K562 (cell line): ENCODE results near the gene ARHGAP29. TPM values are rescaled to one million over a fixed set of nuclear protein-coding genes. Genes with fewer than 3 reads are reported as not detected.

ENCODE experiments used
- ATAC-seq: fragments of 200-7000 bp; cut with Tn5 transposase; 3 replicates; pipeline ENCODE4 v1.9.1; 2020; ENCODE audit warnings: moderate library complexity
- BruUV-seq: library from RNA; stranded (reverse); fragments of 400-500 nt; replicated peaks from 2 replicates; lab custom pipeline; 2021; lab: Mats Ljungman, UMichigan
- CTCF ChIA-PET: fragments of 300-600 bp; formaldehyde crosslinking; extraction: SDS; loops from one replicate; lab custom pipeline; 2021; ENCODE audit warnings: low intra/inter-chr PET ratio; lab: Yijun Ruan, JAX
- POLR2A ChIA-PET: fragments of 300-600, 350-650 bp; sonication (Branson Sonifier 250); formaldehyde crosslinking; extraction: SDS; loops from one replicate; lab custom pipeline; 2021; ENCODE audit warnings: antibody characterized with exemption, inconsistent platforms; lab: Yijun Ruan, JAX
- DNase-seq, 4 experiments: peaks; one replicate each; pipeline versions ENCODE4 v3.0.0 to v3.0.0-alpha.2; 2011 to 2018; ENCODE audit warnings: low spot score in 3 of 4, mixed read lengths in 3 of 4; ENCODE audit errors: extremely low read depth in 1 of 4
- FAIRE-seq: peaks from 2 replicates; lab custom pipeline; 2011; peaks lifted over from hg19 to GRCh38; lab: Jason Lieb, UNC
- H2AFZ ChIP-seq: 2 replicates; pipeline ENCODE4 v1.6.0; 2011; ENCODE audit warnings: low read depth, low read length, control low read depth, inconsistent platforms
- H3K27ac ChIP-seq: fragments of 200-600 bp; 3 replicates; pipeline ENCODE4 v1.8.0; 2011; ENCODE audit warnings: low read depth, mild to moderate bottlenecking, control low read depth, inconsistent platforms, low read length, moderate library complexity, mixed read lengths; ENCODE audit errors: extremely low read depth
- H3K27me3 ChIP-seq, 2 experiments: fragments of 300-600 bp in 1 of 2; 2 replicates in 1 of 2; 3 replicates in 1 of 2; pipeline versions ENCODE4 v1.6.0 to v1.8.0; 2011; ENCODE audit warnings: inconsistent platforms in 2 of 2, low read length in 2 of 2, mild to moderate bottlenecking in 1 of 2, mixed read lengths in 1 of 2, moderate library complexity in 1 of 2; ENCODE audit not compliant: control insufficient read depth in 2 of 2, insufficient read depth in 2 of 2
- H3K36me3 ChIP-seq: fragments of 300-600 bp; 3 replicates; pipeline ENCODE4 v1.8.0; 2011; ENCODE audit warnings: mild to moderate bottlenecking, low read length, inconsistent platforms; ENCODE audit not compliant: control insufficient read depth, insufficient read depth
- H3K4me1 ChIP-seq, 2 experiments: fragments of 200-600 bp in 1 of 2; replicated peaks in 1 of 2; 2 replicates in 1 of 2; 3 replicates in 1 of 2; pipeline versions ENCODE4 v1.5.1 to v1.8.0; 2011; ENCODE audit warnings: inconsistent platforms in 2 of 2, low read length in 2 of 2, mild to moderate bottlenecking in 1 of 2, mixed read lengths in 1 of 2, moderate library complexity in 1 of 2; ENCODE audit not compliant: control insufficient read depth in 2 of 2, insufficient read depth in 2 of 2
- H3K4me2 ChIP-seq: 2 replicates; pipeline ENCODE4 v1.6.1; 2011; ENCODE audit warnings: low read length, control low read depth, inconsistent platforms, mixed read lengths; ENCODE audit not compliant: insufficient read depth
- H3K4me3 ChIP-seq: fragments of 200-600 bp; sonication (generic), shearing (Covaris generic); 2 replicates; pipeline ENCODE4 v1.5.1; 2016; ENCODE audit warnings: control low read depth, inconsistent platforms
- H3K79me2 ChIP-seq: fragments of 200-600 bp; 3 replicates; pipeline ENCODE4 v1.8.0; 2011; ENCODE audit warnings: low read length, inconsistent platforms; ENCODE audit not compliant: control insufficient read depth, insufficient read depth
- H3K9ac ChIP-seq, 2 experiments: 2 replicates each; pipeline versions ENCODE4 v1.6.0 to v1.6.1; 2011; ENCODE audit warnings: low read depth in 2 of 2, low read length in 2 of 2, control low read depth in 1 of 2, inconsistent platforms in 1 of 2, mild to moderate bottlenecking in 1 of 2, mixed read lengths in 1 of 2; ENCODE audit not compliant: insufficient read depth in 1 of 2
- H3K9me1 ChIP-seq: one replicate; pipeline ENCODE4 v1.6.0; 2011; ENCODE audit warnings: inconsistent platforms, mild to moderate bottlenecking, low read length, moderate library complexity; ENCODE audit not compliant: control insufficient read depth, insufficient read depth
- H3K9me3 ChIP-seq: replicated peaks from 2 replicates; pipeline ENCODE4 v1.5.1; 2011; ENCODE audit warnings: low read depth, low read length, inconsistent platforms; ENCODE audit not compliant: control insufficient read depth, insufficient read depth
- H4K20me1 ChIP-seq: replicated peaks from 2 replicates; pipeline ENCODE4 v1.6.1; 2011; ENCODE audit warnings: low read length, inconsistent platforms, mixed read lengths; ENCODE audit not compliant: control insufficient read depth, insufficient read depth
- CREB5 ChIP-seq: fragments of 250-450 bp; sonication (Bioruptor Pico); IDR thresholded peaks from 2 replicates; pipeline ENCODE4 v1.5.0; 2020; ENCODE audit warnings: mild to moderate bottlenecking
- HLTF ChIP-seq: fragments of 450-650 bp; IDR thresholded peaks from 2 replicates; pipeline ENCODE4 v1.6.1; 2016
- TCF7 ChIP-seq: sonication (generic); IDR thresholded peaks from 2 replicates; pipeline ENCODE4 v1.6.1; 2016; ENCODE audit warnings: antibody characterized with exemption, borderline replicate concordance
- VEZF1 ChIP-seq: fragments of 200-800 bp; sonication (Bioruptor generic); IDR thresholded peaks from 2 replicates; pipeline ENCODE4 v1.6.1; 2017; ENCODE audit warnings: missing genetic modification characterization, missing compliant biosample characterization
- ZEB2 ChIP-seq: fragments of 450-650 bp; IDR thresholded peaks from 2 replicates; pipeline ENCODE4 v1.6.1; 2016
- ZNF224 ChIP-seq: sonication (generic); formaldehyde crosslinking; IDR thresholded peaks from 2 replicates; pipeline ENCODE4 v1.8.0; 2022; ENCODE audit warnings: mild to moderate bottlenecking, missing genetic modification reagents
- WGBS: fragments of 100-300 bp; shearing (Covaris generic); methylation state at CpG from one replicate; pipeline ENCODE4 v1.1.6; 2016; ENCODE audit warnings: low coverage, mixed read lengths; ENCODE audit not compliant: insufficient coverage; ENCODE audit errors: missing lambda C conversion rate; 5-methylcytosine and 5-hydroxymethylcytosine counted together
- in situ Hi-C: fragments of 300-500 bp; cut with MboI; formaldehyde crosslinking; loops from 4 replicates; pipeline ENCODE4 v1.15.0; 2018; ENCODE audit warnings: inconsistent platforms, mixed read lengths
- intact Hi-C: fragments of 100-400 bp; cut with micrococcal nuclease; formaldehyde crosslinking; loops from 2 replicates; pipeline ENCODE4 v1.14.2; 2022
- polyA plus RNA-seq, 8 experiments: library from polyadenylated mRNA; depleted of rRNA in 4 of 8; stranded (reverse) in 5 of 8; unstranded in 3 of 8; fragments of >200 nt; fragmentation: Nextera tagmentation in 2 of 8; fragmentation: Illumina TruSeq in 1 of 8; extraction: Ambion mirVana in 2 of 8; extraction: Trizol in 1 of 8; gene quantifications; 2 replicates each; pipeline versions ENCODE4 v1.2.1 to v1.2.3, GENCODE V29; 2011 to 2014; ENCODE audit warnings: inconsistent platforms in 1 of 8, missing spikeins in 1 of 8
- total RNA-seq, 7 experiments: library from RNA; depleted of rRNA in 6 of 7; stranded (reverse); fragments of >200 nt in 6 of 7; fragmentation: Illumina TruSeq in 2 of 7; extraction: Trizol in 2 of 7; gene quantifications; 2 replicates each; pipeline versions ENCODE4 v1.2.1 to v1.2.3, GENCODE V29; 2011 to 2021; ENCODE audit warnings: low replicate concordance in 1 of 7

ARHGAP29 gene
- total and polyA plus RNA-seq, 9 of the 15 experiments (the other 6 are each of a cell fraction or from before 2014, with no cell fraction given), result under 0.01 to 0.13 (median 0.02) TPM; not detected in 5

- no peak overlapping the region for H3K27ac ChIP-seq
- no peaks in the 10 kb centered on the region for H3K79me2 ChIP-seq
- intact Hi-C loops (no loop called here), in situ Hi-C loops (no loop called here)
- no peaks in the 10 kb centered on the region for H3K4me1 ChIP-seq
- no peaks in the 10 kb centered on the region for H4K20me1 ChIP-seq
- H3K9ac ChIP-seq, result no peak overlapping the region
- FAIRE-seq, result no peak
- no peaks in the 10 kb centered on the region for H3K36me3 ChIP-seq
- H3K4me2 ChIP-seq, result no peak overlapping the region
- TF ChIP-seq ZEB2 (no peak), VEZF1 (CRISPR knock-in tag) (no peak), TCF7 (no peak), CREB5 (CRISPR knock-in tag) (no peak), HLTF (no peak), ZNF224 (no peak)
- TF ChIP-seq, all 486 proteins: peak for 0
- no peaks in the 10 kb centered on the region for H3K9me1 ChIP-seq
- H3K9me3 ChIP-seq, result no peaks in the 10 kb centered on the region
- no peak overlapping the region for H2AFZ ChIP-seq
- CTCF ChIA-PET, result no interaction called here
- no peak overlapping the region for H3K4me3 ChIP-seq
- WGBS, result 0% methylated on average over 1 of the region's 1 CpG
- POLR2A ChIA-PET, result no interaction called here
- ATAC-seq (no peak), DNase-seq (no peak)
- BruUV-seq, result no TSS peak
- no peaks in the 10 kb centered on the region for H3K27me3 ChIP-seq
These were observed 44.3 kb downstream of the ARHGAP29 start for GRCh38 chr1:94193128-94193527.
